NT2/D1 (cell line): ENCODE results near the gene ZNF688.
"Not testable (repeated sequence)": the region's sequence is repeated elsewhere in the genome, so short reads cannot be mapped to it uniquely, and the experiment has no call there.

Source experiments
- DNase-seq: peaks from one replicate; pipeline ENCODE4 v3.0.0-alpha.2; 2011; ENCODE audit warnings: low read depth, low spot score
- H3K27me3 ChIP-seq: 2 replicates; pipeline ENCODE4 v1.6.0; 2011; ENCODE audit warnings: mild to moderate bottlenecking; ENCODE audit not compliant: insufficient read length, insufficient read depth
- H3K36me3 ChIP-seq: 2 replicates; pipeline ENCODE4 v1.6.1; 2011; ENCODE audit warnings: mild to moderate bottlenecking, low read length, mixed read lengths; ENCODE audit not compliant: insufficient read depth, insufficient read length
- H3K4me1 ChIP-seq: 2 replicates; pipeline ENCODE4 v1.5.1; 2011; ENCODE audit not compliant: insufficient read depth, insufficient read length
- H3K4me3 ChIP-seq: 2 replicates; pipeline ENCODE4 v1.5.1; 2011; ENCODE audit warnings: low read depth; ENCODE audit not compliant: insufficient read length
- H3K9ac ChIP-seq: 2 replicates; pipeline ENCODE4 v1.6.0; 2011; ENCODE audit warnings: low read depth; ENCODE audit not compliant: insufficient read length
- H3K9me3 ChIP-seq: 2 replicates; pipeline ENCODE4 v1.5.1; 2011; ENCODE audit warnings: mild to moderate bottlenecking, low read length; ENCODE audit not compliant: insufficient read depth
- SUZ12 ChIP-seq: IDR thresholded peaks from 2 replicates; pipeline ENCODE4 v1.6.1; 2011; ENCODE audit not compliant: insufficient read length, insufficient read depth; ENCODE audit errors: extremely low read depth
- YY1 ChIP-seq: IDR thresholded peaks from 2 replicates; pipeline ENCODE4 v1.6.1; 2011; ENCODE audit not compliant: insufficient read length, insufficient read depth
- ZNF274 ChIP-seq: IDR thresholded peaks from 2 replicates; pipeline ENCODE4 v1.6.1; 2011; ENCODE audit warnings: mild to moderate bottlenecking, low read depth, low read length

The ZNF688 gene

DNA sequence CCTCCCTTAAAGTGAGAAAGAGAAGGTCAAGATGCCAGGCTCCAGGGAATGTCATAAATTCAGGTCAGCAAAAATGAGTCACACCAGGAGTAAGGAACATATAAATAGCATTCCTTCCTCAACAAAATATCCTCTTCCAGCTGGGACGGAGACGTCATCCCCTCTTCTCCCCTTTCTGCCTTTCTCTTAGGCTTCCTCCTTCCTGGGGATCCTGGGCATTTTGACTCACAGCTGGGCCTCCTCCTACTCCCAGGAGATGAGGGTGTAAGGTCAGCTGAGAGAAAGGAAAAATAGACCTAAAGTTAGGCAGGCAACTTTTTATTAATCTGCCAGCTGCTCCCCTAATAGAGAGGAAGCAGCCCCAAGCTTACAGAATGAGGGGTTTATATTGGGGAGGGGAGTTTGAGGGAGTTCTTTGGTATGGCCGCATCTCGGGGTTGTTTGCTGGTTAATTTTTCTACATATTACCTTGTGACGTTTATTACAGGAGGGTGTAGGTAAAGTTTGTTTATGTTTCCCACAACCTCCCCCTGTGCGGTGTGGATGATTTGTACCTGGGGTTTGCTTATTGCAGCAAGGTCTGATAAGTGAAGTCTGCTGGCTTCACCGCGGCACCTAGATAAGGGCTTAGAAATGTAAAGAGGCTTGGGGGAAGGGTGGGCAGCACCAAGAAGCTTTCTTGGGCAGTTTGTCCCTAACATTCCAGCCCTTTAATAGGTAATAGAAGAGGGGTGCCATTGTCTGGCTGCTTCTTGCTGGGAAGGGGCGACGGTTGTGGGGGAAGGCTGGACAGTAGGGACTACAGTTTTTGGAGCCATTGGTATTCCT lies 29.8 kb downstream of the ZNF688 start:
- Histone ChIP-seq H3K9me3 (no peaks in the 10 kb centered on the region), H3K36me3 (peaks cover 13% of the 10 kb centered on the region), H3K4me3 (peak overlapping the region; percentile 19), H3K4me1 (peaks cover 30% of the 10 kb centered on the region), H3K9ac (peak overlapping the region; percentile 26), H3K27me3 (no peaks in the 10 kb centered on the region)
- no peak for DNase-seq
- TF ChIP-seq YY1 (no peak), SUZ12 (no peak), ZNF274 (no peak)

DNA sequence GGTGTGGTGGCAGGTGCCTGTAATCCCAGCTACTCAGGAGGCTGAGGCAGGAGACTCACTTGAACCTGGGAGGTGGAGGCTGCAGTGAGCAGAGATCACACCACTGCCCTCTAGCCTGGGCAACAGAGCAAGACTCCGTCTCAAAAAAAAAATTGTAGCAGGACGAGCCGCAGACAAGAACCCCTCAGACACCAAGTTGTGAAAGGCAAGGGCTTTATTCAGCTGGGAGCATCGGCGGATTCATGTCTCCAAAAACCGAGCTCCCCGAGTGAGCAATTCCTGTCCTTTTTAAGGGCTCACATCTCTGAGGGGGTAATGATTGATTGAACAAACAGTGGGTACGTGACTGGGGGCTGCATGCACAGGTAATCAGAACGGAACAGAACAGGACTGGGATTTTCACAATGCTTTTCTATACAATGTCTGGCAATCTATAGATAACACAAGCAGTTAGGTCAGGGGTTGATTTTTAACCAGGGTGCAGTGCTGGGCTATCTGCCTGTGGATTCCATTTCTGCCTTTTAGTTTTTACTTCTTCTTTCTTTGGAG lies 30.5 kb downstream of the ZNF688 start:
- not testable (repeated sequence) for DNase-seq, H3K4me3 ChIP-seq, H3K9me3 ChIP-seq, H3K9ac ChIP-seq, H3K27me3 ChIP-seq
- peaks cover 13% of the 10 kb centered on the region for H3K36me3 ChIP-seq
- peaks cover 26% of the 10 kb centered on the region for H3K4me1 ChIP-seq

DNA sequence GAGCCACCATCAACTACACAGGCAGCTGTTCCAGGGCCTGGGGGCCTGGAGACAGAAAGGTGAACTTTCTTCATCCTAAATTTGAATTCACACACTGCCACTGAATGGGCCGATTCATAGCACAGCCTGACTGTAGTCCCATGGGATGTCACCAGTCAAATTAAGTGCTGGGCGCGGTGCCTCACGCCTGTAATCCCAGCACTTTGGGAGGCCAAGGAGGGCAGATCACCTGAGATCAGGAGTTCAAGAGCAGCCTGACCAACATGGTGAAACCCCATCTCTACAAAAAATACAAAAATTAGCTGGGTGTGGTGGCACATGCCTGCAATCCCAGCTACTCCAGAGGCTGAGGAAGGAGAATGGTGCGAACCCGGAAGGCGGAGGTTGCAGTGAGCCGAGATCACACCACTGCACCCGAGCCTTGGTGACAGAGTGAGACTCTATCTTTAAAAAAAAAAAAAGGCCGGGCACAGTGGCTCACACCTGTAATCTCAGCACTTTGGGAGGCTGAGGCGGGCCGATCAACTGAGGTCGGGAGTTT lies 31.5 kb downstream of the ZNF688 start:
- H3K4me3 ChIP-seq, H3K27me3 ChIP-seq, H3K9me3 ChIP-seq, H3K9ac ChIP-seq, DNase-seq: not testable (repeated sequence)
- peaks cover 13% of the 10 kb centered on the region for H3K36me3 ChIP-seq
- peaks cover 22% of the 10 kb centered on the region for H3K4me1 ChIP-seq

DNA sequence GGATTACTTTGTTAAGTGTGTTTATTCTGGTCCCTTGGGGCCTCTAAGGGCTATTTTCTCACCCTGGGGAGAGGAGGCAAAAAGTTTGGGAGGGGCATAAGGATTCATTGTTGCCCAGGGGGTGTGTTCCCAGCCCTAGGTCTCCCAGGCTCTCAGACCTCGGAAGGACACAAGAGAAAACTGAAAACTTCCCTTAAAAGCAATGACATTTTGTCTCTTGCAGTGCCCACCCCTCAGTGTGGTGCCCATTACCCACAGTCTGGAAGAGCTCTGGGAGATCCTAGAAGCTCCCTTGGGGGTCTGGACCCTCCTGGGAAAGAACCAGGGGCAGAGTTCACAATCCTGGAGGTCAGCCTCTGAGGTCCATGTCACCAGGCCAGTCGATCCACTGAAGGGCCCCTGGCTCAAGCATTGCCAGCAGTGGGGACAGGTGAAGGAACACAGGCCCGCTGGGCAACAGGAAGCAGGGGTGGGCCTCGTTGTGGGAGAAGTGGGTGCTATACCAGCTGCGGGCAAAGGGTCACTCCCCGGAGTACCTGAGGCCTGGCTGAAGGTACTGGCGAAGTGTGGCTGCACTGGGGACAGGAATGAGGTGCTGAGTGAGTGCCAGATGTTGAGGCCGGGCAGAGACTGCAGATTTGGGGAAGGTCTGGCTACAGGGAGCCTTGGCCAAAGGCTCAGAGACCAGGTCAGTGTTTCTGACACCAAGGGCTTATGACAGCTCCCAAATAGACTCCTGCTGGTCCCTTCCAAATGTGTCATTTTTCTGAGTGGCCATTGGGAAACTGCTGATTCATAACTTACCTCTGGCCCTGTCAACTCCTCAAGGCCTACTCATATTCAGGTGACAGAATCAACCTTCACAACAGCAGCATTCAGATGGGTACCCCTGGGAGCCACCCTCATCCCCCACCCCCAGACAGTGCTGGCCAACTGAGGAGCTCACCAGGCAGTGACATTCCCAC lies 32.2 kb downstream of the ZNF688 start:
- Histone ChIP-seq H3K9me3 (no peaks in the 10 kb centered on the region), H3K27me3 (no peaks in the 10 kb centered on the region), H3K4me3 (no peak overlapping the region), H3K9ac (no peak overlapping the region), H3K36me3 (peaks cover 13% of the 10 kb centered on the region), H3K4me1 (peaks cover 19% of the 10 kb centered on the region)
- DNase-seq: no peak
- no peak for TF ChIP-seq SUZ12
- TF ChIP-seq ZNF274: no peak
- no peak for TF ChIP-seq YY1

DNA sequence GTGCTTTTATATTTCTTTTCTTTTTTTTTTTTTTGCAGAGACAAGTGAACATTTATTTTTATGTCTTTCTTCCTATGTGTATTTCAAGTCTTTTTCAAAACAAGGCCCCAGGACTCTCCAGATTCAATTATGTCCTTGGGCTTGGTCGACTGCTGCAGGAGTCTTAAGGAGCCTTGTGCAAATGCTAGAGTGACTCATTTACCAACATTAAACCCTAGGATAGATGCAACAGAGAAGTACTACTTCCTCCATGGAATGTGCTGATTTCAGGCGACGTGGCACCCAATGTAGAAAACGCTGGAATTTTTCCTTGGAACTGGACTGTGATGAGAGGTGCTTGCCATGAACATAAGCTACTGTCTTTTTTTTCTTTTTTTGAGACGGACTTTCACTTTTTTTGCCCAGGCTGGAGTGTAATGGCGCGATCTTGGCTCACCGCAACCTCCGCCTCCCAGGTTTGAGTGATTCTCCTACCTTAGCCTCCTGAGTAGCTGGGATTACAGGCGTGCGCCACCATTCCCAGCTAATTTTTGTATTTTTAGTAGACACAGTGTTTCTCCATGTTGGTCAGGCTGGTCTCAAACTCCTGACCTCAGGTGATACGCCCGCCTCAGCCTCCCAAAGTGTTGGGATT lies 35.0 kb downstream of the ZNF688 start:
- not testable (repeated sequence) for H3K27me3 ChIP-seq, DNase-seq, H3K9me3 ChIP-seq, H3K4me1 ChIP-seq, H3K4me3 ChIP-seq
- Histone ChIP-seq H3K9ac (peak overlapping the region; percentile 99), H3K36me3 (peaks cover 31% of the 10 kb centered on the region)

DNA sequence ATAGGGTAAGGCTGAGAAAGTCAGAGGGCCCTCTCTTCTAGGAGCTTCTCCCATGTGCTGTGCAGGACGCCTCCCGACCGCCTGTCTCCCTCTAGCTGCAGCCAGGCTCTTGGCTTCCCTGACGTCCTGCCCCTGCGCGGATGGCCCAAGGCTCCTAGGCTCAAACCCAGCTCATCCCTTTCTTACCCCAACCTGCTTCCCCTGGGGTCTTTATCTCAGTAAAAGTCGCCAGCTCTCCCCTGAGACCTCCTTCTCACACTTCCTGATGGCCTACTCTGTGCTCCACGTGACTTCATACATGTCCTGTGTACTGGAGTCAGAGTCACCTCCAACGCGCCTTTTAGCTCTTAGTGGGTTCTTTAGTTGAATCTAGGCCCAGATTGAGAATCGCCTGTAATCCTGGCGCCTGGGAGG lies 35.7 kb downstream of the ZNF688 start:
- Histone ChIP-seq H3K36me3 (peaks cover 38% of the 10 kb centered on the region), H3K9ac (peak overlapping the region; percentile 99), H3K27me3 (no peaks in the 10 kb centered on the region), H3K9me3 (no peaks in the 10 kb centered on the region), H3K4me3 (peak overlapping the region; percentile 85), H3K4me1 (peaks cover 4% of the 10 kb centered on the region)
- DNase-seq: peak; percentile 70
- TF ChIP-seq SUZ12 (no peak), YY1 (no peak), ZNF274 (no peak)
